NCI-H345 treated with DMSO at 0.1 percent for 48 hours (cell line): ENCODE measurements around the gene SBNO2.

ENCODE experiments used
- DNase-seq: peaks from one replicate; lab custom pipeline; 2025; ENCODE audit not compliant: unreplicated experiment; lab: John Stamatoyannopoulos, UW

The SBNO2 gene

DNA sequence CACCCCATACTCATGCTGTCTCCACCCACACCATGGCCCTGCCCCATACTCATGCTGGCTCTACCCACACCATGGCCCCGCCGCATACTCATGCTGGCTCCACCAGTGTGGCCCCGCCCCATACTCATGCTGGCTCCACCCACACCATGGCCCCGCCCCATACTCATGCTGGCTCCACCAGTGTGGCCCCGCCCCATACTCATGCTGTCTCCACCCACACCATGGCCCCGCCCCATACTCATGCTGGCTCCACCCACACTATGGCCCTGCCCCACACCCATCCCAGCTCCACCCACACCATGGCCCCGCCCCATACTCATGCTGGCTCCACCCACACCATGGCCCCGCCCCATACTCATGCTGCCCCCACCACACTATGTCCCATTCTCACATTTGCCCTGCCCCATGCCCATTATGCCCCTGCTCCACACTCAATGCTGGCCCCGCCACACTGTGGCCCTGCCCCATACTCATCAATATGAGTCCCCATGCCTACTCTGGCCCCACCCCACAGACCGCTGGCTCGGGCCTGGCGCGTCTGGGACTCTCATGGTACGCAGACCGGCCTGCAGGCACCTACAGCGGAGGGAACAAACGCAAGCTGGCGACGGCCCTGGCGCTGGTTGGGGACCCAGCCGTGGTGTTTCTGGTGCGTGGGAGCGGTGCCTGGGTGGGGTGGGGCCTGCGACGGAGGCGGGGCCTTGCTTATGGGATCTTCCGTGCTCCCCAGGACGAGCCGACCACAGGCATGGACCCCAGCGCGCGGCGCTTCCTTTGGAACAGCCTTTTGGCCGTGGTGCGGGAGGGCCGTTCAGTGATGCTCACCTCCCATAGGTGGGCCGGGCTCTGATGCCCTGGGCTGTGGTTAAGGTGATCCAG is 110.8 kb downstream of the SBNO2 start:
- no peak for DNase-seq

DNA sequence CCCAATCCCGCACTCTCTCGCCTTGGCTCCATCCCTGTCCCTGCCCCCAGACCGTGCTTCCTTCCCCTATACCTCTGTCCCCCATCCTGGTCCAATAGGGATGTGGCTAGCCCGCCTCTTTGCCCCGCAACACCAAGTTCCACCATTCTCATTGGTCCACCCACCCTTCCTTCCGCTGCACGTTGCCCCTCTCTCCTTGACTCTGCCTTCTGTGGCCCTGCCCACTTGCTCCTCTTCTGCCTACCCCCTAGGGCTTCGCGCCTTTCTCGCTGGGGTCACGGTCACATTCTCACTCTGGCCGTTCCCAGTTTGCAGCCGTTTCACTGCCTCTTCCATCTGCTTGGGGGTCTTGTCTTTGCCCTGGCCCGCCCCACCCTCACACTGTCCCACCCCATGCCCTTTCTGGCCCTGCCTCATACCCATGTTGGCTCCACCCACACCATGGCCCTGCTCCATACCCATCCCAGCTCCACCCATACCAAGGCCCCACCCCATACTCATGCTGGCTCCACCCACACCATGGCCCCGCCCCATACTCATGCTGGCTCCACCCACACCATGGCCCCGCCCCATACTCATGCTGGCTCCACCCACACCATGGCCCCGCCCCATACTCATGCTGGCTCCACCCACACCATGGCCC is 111.6 kb downstream of the SBNO2 start:
- no peak for DNase-seq

DNA sequence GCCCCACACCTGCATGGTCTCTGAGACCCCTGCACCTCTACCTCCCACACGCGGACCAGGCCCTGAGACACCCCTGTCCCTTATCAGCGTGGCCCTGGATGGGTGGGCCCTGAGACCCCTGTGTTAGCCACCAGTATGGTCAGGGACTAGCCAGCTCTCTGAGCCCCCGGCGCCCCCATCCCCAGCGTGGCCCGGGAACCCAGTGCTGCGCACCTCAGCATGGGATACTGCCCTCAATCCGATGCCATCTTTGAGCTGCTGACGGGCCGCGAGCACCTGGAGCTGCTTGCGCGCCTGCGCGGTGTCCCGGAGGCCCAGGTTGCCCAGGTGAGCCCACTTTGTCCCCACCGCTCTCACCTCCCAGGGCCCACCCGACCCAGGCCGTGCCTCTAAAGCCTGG is 112.1 kb downstream of the SBNO2 start:
- no peak for DNase-seq

DNA sequence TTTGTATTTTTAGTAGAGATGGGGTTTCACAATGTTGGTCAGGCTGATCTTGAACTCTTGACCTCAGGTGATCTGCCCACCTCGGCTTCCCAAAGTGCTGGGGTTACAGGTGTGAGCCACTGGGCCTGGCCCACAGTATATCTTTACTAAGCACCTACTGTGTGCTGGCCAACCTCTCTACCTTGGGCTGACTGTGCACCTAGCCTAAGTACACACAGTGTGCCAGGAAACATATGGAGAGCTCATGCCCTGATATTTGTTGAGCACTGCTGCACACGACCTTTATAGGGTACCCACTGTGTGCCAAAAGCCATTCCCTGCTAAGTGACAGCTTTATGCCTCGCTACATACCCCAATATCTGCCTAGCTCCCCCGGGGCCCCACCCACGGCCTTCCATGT is 113.4 kb downstream of the SBNO2 start:
- no peak for DNase-seq

DNA sequence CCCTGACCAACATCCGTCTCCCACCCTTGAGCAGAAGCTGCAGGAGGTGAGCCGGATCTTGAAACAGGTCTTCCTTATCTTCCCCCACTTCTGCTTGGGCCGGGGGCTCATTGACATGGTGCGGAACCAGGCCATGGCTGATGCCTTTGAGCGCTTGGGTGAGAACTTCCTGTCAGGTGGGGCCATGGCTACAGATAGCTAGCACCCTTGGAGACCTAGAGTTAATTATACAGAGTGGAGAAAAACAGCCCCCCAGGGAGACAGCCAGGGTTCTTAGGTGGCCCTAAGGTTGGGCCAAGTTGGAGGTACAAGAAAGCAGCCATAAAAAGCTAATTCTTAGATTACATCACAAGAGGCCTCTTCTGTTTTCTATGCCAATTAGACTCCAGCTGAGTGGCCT is 116.0 kb downstream of the SBNO2 start:
- no peak for DNase-seq
